Prostate gland (tissue), 2 donors: ENCODE results near the gene MYH7B.

ENCODE experiments used
- CTCF ChIP-seq, 4 experiments: fragments of 200-600 bp in 2 of 4; fragments of 450-650 bp in 2 of 4; sonication (generic) in 2 of 4; IDR thresholded peaks; 1 replicate in 3 of 4; 2 replicates in 1 of 4; pipeline ENCODE4 v1.5.1; 2016 to 2019; ENCODE audit warnings: antibody characterized with exemption in 4 of 4, mild to moderate bottlenecking in 2 of 4, moderate library complexity in 2 of 4
- POLR2A ChIP-seq: fragments of 450-650 bp; IDR thresholded peaks from one replicate; pipeline ENCODE4 v1.6.1; 2016; ENCODE audit warnings: antibody characterized with exemption, mild to moderate bottlenecking

- TF ChIP-seq CTCF (IDR thresholded peaks at IDR 0.05) (no peak), POLR2A (no peak)
These were observed 18.6 kb downstream of the MYH7B start for GRCh38 chr20:34974246-34974645.
